Activated CD4-positive, CD25-positive, alpha-beta regulatory T cell (primary cell): ENCODE results near the gene TIMM9.
A peak's percentile ranks its signal among the peaks of the same experiment; 100 is the strongest.
"Not testable (repeated sequence)": the region's sequence is repeated elsewhere in the genome, so short reads cannot be mapped to it uniquely, and the experiment has no call there.

ENCODE experiments used
- DNase-seq, 4 experiments: peaks; one replicate each; lab custom pipeline; 2025; lab: John Stamatoyannopoulos, UW

The TIMM9 gene

GRCh38 chr14:58427281-58428117 is at the start of gene TIMM9, which contains the start of gene KIAA0586:
TSS of gene TIMM9 (minus strand) at chr14:58427531. CDS start at chr14:58411945, 15,586 bp downstream.
TSS of gene KIAA0586 (plus strand) at chr14:58427719. CDS start at chr14:58428265, 546 bp downstream.
- DNase-seq = peak; percentile 83 to 89 (median 86)

- no peak for DNase-seq
These were observed 49.0 kb upstream of the TIMM9 start for GRCh38 chr14:58476320-58476719.

GRCh38 chr14:58469309-58469708 is 42.0 kb upstream of the TIMM9 start:
- DNase-seq = no peak

GRCh38 chr14:58467575-58467974 is 40.2 kb upstream of the TIMM9 start:
- DNase-seq = no peak

GRCh38 chr14:58466459-58466858 is 39.1 kb upstream of the TIMM9 start:
- DNase-seq = no peak

- DNase-seq = no peak
These were observed 38.1 kb upstream of the TIMM9 start for GRCh38 chr14:58465421-58465820.

- no peak for DNase-seq
These were observed 37.3 kb upstream of the TIMM9 start for GRCh38 chr14:58464652-58465051.

- no peak for DNase-seq
These were observed 35.8 kb upstream of the TIMM9 start for GRCh38 chr14:58463147-58463546.

GRCh38 chr14:58460772-58461171 is 33.4 kb upstream of the TIMM9 start:
- no peak for DNase-seq

GRCh38 chr14:58455593-58456265 is 28.4 kb upstream of the TIMM9 start:
- no peak for DNase-seq

- DNase-seq = no peak
These were observed 17.3 kb upstream of the TIMM9 start for GRCh38 chr14:58444627-58445026.

GRCh38 chr14:58439476-58439875 is 12.1 kb upstream of the TIMM9 start:
- no peak for DNase-seq

GRCh38 chr14:58430156-58430555 is 2.8 kb upstream of the TIMM9 start:
- DNase-seq = no peak

- DNase-seq = no peak
These were observed 870 bp upstream of the TIMM9 start for GRCh38 chr14:58428118-58428683.

GRCh38 chr14:58426670-58427280 is 556 bp downstream of the TIMM9 start:
- DNase-seq = peak; percentile 10 to 33 (median 18)

- not testable (repeated sequence) for DNase-seq
These were observed 10.4 kb downstream of the TIMM9 start for GRCh38 chr14:58416934-58417333.

- no peak for DNase-seq
These were observed 11.4 kb downstream of the TIMM9 start for GRCh38 chr14:58415636-58416547.

GRCh38 chr14:58414845-58415244 is 12.5 kb downstream of the TIMM9 start:
- no peak for DNase-seq

- no peak for DNase-seq
These were observed 18.6 kb downstream of the TIMM9 start for GRCh38 chr14:58408681-58409215.

- DNase-seq = no peak
These were observed 25.7 kb downstream of the TIMM9 start for GRCh38 chr14:58401587-58401986.

- DNase-seq = no peak
These were observed 28.4 kb downstream of the TIMM9 start for GRCh38 chr14:58398895-58399294.
